IPS-11a (cell line): ENCODE results near the gene AGBL2.
"Not testable (repeated sequence)": the region's sequence is repeated elsewhere in the genome, so short reads cannot be mapped to it uniquely, and the experiment has no call there.

Source experiments
- H3K4me3 ChIP-seq: one replicate; pipeline ENCODE4 v1.5.1; 2013; ENCODE audit warnings: low read depth, low read length, control low read depth

Gene AGBL2

GRCh38 chr11:47715082-47715669 lies at the start of gene AGBL2:
AGBL2 (minus strand) TSS chr11:47715369; CDS start chr11:47714650, 719 bp downstream.
- H3K4me3 ChIP-seq, result peak within 1 kb of the TSS; percentile 58

- not testable (repeated sequence) for H3K4me3 ChIP-seq
Observed at GRCh38 chr11:47759291-47759690, 44.1 kb upstream of the AGBL2 start.

GRCh38 chr11:47756208-47756607 lies 41.0 kb upstream of the AGBL2 start:
- H3K4me3 ChIP-seq, result no peak overlapping the region

- no peak overlapping the region for H3K4me3 ChIP-seq
Observed at GRCh38 chr11:47750725-47751124, 35.6 kb upstream of the AGBL2 start.

- not testable (repeated sequence) for H3K4me3 ChIP-seq
Observed at GRCh38 chr11:47742494-47742893, 27.3 kb upstream of the AGBL2 start.

- not testable (repeated sequence) for H3K4me3 ChIP-seq
Observed at GRCh38 chr11:47737817-47738216, 22.6 kb upstream of the AGBL2 start.

GRCh38 chr11:47732271-47732670 lies 17.1 kb upstream of the AGBL2 start:
- no peak overlapping the region for H3K4me3 ChIP-seq

GRCh38 chr11:47731475-47731874 lies 16.3 kb upstream of the AGBL2 start:
- no peak overlapping the region for H3K4me3 ChIP-seq

GRCh38 chr11:47726878-47727514 lies 11.8 kb upstream of the AGBL2 start:
- no peak overlapping the region for H3K4me3 ChIP-seq

GRCh38 chr11:47726118-47726442 lies 10.9 kb upstream of the AGBL2 start:
- H3K4me3 ChIP-seq, result no peak overlapping the region

- no peak overlapping the region for H3K4me3 ChIP-seq
Observed at GRCh38 chr11:47725442-47726117, 10.4 kb upstream of the AGBL2 start.

- H3K4me3 ChIP-seq, result no peak overlapping the region
Observed at GRCh38 chr11:47724041-47724729, 9.0 kb upstream of the AGBL2 start.

- H3K4me3 ChIP-seq, result no peak overlapping the region
Observed at GRCh38 chr11:47723041-47723440, 7.9 kb upstream of the AGBL2 start.

GRCh38 chr11:47720651-47721050 lies 5.5 kb upstream of the AGBL2 start:
- no peak overlapping the region for H3K4me3 ChIP-seq

GRCh38 chr11:47716692-47717091 lies 1.5 kb upstream of the AGBL2 start:
- H3K4me3 ChIP-seq, result no peak overlapping the region

GRCh38 chr11:47714554-47715081 lies 551 bp downstream of the AGBL2 start:
- H3K4me3 ChIP-seq, result peak overlapping the region; percentile 58

GRCh38 chr11:47711816-47712215 lies 3.4 kb downstream of the AGBL2 start:
- H3K4me3 ChIP-seq, result no peak overlapping the region

GRCh38 chr11:47711225-47711624 lies 3.9 kb downstream of the AGBL2 start:
- no peak overlapping the region for H3K4me3 ChIP-seq

- H3K4me3 ChIP-seq, result not testable (repeated sequence)
Observed at GRCh38 chr11:47707275-47707786, 7.8 kb downstream of the AGBL2 start.

GRCh38 chr11:47705721-47706120 lies 9.4 kb downstream of the AGBL2 start:
- no peak overlapping the region for H3K4me3 ChIP-seq

- no peak overlapping the region for H3K4me3 ChIP-seq
Observed at GRCh38 chr11:47691979-47692378, 23.2 kb downstream of the AGBL2 start.
